Measurements from ENCODE around the gene EHF.

Gene EHF

DNA sequence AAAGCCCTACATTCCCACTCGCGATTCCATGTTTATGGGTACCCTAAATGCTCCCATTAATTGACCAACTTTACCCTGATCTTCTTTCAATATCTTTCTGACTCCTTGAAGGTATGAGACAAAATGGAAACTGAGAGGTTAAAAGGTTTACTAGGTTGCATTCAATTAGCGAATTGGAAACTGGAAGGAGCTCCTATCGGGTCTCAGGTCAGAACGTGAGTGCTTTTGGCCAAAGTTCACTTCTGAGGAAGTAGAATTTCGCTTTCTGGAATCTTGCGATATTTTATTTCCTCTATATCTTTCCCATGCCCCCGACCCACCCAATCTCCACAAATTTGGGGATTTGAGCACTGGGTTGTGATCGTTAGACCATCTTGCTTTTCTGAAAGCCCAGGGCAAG lies 2.6 kb downstream of the EHF start:
- DNase-seq (ENCODE audit: low read depth in 4 of 4, low spot score in 1 of 4) = no peak

DNA sequence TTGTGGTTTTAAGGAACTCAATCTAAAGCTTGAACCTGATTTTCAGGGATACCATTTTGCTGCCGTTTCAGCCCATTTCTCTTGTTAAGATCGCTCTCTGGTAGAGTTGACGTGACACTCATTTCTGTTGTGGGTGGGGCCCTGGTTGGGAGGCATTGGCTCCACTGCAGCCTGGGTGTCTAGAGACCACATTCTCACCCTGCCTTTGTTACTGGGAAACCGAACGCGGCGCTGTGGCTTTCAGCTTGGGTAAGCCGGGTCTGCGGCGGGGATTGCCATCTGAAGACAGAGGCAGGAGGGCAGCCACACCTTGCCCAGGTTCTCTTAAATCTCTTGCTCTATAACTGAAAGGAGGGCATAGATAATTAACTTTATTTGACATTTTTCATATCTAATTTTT lies 3.2 kb downstream of the EHF start:
- peak in 1 of 4 experiments; percentile 7 for DNase-seq (ENCODE audit: low read depth in 4 of 4, low spot score in 1 of 4)

DNA sequence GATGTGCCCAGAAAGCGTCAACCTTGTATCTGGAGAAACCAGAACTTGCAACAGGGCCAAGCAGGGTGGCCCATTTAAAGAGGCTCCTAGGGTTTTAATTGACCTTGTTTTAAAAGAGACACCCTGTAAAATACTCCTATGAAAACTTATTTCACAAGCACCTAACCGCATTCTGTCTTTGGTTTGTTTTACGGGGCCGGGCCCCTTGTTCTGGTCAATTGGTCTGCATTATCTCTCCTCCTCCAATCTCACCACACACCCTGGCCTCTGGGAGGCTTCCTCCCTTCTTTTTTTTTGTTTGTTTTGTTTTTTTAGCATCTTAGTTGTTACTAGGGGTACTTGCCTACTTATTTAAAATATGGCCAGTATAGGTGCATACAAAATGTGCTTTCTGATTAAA lies 4.7 kb downstream of the EHF start:
- no peak for DNase-seq (ENCODE audit: low read depth in 4 of 4, low spot score in 1 of 4)

DNA sequence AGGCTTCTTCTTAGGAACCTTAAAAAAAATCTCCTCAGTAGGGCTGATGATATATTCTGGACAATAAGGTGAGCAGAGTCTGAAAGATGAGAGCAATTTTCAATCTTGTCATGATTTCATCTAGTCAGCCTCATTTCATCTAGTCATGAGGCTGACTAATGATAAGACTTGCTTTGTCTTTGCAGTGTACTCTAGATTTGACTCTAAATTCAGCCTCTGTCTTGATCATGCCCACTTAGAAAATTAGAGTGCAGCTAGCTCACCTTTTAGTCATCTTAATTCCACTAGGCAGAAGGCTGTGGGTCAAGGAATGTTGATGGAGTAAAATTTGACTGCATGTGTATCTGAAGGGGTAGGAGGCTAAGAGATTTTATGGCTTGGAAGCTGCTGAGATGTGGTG lies 5.5 kb downstream of the EHF start:
- DNase-seq (ENCODE audit: low read depth in 4 of 4, low spot score in 1 of 4) = no peak

DNA sequence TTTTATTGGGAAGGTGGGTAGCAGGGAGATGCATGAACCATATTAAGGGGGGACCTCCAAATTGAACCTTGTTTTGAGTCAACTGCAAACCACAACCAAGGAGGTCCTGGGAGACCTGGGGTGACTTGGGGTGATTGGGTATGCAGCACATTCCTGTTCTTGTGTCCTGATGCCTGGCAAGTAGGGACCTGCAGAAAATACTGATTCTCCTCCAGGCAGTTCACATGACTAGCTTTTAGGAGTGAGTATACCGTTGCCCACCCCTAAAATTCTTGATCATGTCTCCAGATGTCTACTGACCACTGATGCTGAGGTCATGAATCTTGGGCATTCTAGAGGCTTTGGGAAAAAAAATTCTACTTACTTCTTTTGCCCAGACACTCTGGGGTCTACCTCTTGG lies 6.3 kb downstream of the EHF start:
- no peak for DNase-seq (ENCODE audit: low read depth in 4 of 4, low spot score in 1 of 4)

DNA sequence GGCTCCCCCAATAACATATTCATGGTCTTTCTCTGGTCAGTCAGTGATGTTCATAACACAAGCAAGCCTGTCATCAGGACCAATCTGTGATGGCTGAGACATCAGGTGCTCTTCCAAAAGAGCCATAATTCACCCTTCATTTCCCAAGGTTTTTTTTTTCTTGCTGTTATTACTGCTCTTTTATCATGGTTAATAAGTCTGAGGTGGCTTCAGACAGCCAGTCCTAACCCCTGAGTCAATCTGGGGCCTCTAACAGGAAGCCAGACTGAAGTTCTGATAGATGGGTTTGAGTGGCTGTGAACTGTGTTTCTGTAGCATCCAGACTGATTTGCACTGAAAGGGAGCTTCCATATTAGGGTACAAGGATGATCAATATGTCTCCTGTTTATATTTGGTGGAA lies 8.8 kb downstream of the EHF start:
- DNase-seq (ENCODE audit: low read depth in 4 of 4, low spot score in 1 of 4) = no peak

DNA sequence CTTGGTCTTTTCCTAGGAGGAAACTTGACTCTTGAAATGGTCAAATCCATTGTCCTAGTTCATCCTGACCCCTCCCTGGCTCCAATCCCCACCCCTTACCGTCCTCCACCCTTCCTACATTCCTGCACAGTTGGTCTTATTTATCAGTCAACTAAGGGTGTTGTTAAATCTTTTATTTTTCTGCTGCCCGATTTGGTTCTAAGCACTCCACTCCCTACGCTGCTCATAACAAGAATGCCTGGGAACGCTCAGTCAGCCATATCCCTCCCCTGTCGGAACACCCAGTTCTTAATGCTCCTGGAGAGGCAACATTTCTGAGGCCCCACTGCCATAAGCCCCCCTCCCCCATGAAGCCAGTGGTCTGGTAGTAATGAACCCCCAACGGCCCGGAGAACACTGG lies 9.7 kb downstream of the EHF start:
- DNase-seq (ENCODE audit: low read depth in 4 of 4, low spot score in 1 of 4) = no peak

DNA sequence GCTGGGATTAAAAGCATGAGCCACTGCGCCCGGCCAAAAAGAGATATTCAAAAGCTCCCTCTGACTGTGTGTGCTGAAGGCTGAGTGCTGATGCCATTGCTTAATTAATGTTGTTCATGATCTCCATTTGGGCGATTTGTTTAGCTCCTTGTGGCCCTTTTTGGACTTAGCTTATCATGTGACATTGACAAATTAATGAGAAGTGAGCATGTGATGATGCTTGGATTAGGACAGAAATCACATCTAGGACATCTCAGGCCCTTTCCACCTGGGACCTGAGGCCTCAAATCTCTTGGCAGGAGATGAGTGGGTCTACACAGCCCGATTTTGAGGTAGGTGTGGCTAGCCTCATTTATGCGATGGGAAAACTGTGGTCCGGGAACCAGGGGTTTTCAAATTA lies 10.4 kb downstream of the EHF start:
- no peak for DNase-seq (ENCODE audit: low read depth in 4 of 4, low spot score in 1 of 4)

DNA sequence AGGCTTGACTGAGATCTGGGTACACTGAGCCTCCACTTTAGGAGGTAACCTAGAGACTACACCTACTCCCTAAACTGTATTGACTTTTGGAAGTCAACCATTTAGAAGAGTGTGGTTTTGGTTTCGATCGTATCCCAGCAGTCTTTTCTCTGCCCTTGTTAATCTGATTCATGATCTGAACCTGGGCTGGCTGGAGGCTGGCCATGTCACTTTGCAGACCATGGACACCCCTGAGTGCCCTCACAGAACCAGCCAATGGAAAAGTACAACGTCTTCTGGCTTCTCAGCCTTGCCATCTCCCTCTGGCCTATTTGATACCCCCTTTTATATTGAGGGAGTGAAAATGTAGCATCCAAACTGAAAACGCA lies 10.8 kb downstream of the EHF start:
- no peak for DNase-seq (ENCODE audit: low read depth in 4 of 4, low spot score in 1 of 4)

DNA sequence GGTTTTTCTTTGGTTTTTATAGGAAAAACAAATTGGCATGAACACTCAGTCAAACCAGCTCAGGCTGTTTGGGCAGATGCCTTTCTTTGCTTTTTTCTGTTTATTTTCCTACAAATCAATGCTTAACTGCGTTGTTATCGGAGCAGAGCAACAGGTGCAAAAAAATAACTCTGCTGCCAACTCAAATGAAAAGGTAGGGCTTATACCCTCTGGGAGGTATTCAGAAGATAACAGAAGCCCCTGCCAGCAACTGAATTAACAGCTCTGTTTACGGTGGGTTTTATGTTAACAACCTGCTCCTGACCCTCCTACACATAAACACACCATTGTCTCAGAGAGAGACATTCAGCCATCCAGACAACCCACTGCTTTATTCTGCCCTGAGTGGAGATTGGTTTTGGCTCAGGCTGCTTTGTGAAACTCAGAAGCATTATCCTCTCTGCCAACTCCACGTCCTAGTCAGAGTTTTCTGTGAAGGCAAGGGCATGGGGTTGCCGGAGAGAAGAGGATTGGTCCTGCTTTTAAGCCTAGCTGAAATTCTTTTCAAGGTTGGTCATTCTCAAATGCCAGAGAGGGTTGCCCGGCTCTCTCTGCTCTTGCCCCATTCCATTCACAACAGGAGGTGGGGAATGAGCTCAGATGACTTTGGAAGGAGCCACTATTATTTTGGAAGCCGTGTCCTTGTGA lies 11.4 kb downstream of the EHF start:
- DNase-seq (ENCODE audit: low read depth in 4 of 4, low spot score in 1 of 4) = no peak

DNA sequence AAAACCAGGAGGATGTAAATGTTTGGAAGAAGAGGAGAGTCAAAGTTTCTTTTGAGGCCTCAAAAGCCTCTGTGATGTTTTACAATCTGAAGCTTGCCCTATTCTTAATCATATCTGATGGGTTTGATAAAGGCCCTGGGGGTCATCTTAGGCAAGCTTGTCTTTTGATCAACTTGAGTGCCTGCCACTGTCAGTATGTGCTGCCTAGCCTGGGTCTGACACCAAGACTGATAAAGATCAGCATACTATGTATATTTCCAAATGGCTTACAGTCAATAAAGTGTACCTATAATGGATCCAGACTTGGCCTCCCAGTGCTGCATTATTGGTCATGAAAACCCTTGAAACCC lies 12.7 kb downstream of the EHF start:
- no peak for DNase-seq (ENCODE audit: low read depth in 4 of 4, low spot score in 1 of 4)

DNA sequence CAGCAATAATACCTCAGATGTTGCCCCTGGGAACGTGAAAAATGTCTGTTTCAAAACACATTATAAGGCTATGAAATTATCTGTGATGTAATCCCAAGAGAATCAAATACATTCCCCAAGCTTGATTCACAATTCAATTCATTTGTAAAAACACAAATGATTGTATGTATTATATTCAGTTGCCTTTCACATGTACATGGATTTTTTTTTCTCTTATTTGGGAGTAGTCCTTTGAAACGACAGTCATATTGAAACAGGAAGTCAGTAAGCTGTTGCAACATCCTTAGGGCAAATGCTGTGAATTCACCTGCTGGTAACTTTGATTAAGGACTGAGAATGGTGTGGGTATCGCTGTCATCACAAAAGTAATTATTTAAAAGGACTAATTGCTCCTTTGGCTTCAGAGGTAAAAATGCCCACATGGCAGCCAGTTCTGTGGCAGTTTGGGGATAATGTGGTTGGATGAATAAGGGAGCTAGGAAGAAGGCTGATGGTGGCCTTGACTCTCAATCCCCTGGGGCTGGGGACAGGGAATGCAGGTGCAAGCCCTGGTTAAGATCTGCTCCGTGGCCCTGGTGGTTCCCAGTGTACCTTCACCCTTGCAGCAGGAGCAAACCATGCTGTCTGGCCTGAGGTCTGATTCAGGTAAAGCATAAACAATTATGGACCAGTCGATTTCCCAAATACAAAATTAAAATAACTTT lies 13.2 kb downstream of the EHF start:
- no peak for DNase-seq (ENCODE audit: low read depth in 4 of 4, low spot score in 1 of 4)

DNA sequence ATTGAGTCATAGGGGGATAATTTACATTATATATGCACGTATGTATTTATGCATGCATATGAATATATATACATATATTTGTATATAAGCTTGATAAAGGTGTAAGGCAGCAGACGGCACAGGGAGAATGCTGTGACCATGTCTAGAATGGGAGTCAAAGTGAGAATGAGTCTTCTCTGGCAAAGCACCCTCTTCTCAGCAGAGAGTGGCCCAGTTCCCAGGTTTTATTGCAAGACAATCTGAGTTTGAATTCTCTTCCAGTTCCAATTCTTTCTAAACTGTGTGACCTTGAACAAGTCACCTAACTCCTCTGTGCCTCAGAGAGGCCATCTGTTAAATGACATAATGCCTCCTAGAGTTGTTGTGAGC lies 13.8 kb downstream of the EHF start:
- DNase-seq (ENCODE audit: low read depth in 4 of 4, low spot score in 1 of 4) = no peak

DNA sequence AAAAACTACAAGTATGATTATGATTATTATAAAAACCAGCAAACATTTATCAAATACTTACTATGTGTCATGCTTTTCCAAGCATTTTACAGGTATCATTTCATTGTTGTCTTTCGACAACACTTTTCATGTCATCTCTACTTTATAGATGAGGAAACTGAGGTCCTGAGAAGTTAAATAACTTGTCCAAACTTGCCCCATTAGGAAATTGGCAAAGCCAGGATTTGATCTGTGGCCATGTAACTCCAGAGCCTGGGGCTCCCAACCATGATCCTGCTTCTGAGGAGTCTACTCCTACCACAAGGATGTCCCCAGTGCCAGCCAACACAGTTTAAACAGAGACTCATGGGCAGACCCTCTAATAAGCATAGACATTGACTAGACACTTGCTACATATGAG lies 15.2 kb downstream of the EHF start:
- DNase-seq (ENCODE audit: low read depth in 4 of 4, low spot score in 1 of 4) = no peak

DNA sequence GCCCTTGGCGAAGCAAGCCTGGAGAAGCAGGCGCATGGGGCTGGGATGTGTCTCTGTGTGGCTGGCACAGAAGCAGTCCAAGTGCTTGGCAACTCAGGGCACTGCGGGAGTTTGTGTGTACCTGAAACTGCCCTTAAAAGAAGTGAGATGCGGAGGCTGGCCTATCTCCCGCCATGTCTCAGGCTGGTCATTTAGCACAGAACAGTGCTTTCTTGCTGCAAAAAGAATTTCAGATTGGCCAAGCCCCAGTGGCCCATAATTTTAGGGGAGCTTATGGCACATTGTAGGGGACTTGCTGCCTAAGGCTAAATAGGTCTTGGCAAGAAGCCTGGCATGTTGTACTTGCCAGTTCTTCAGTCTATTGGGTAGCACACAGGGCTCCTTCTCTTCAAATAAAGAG lies 16.4 kb downstream of the EHF start:
- no peak for DNase-seq (ENCODE audit: low read depth in 4 of 4, low spot score in 1 of 4)

DNA sequence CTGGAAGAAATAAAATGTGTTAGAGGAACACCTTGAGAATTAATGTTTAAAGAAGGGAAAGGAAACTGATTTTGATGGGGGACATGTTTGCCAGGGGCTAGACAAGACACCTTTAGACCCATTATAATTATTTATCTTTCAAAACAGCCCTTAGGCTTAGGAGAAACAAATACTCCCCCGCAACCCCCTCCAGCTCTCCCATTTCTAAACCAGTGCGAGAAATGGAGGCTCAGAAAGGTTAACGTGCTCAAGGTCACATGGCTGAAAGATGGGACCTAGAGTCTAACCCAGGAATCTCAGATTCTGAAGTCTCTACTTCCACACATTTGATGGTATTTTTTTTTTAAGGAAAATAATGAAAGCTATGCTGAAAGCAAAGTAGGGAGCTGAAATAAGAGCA lies 18.0 kb downstream of the EHF start:
- no peak for DNase-seq (ENCODE audit: low read depth in 4 of 4, low spot score in 1 of 4)

DNA sequence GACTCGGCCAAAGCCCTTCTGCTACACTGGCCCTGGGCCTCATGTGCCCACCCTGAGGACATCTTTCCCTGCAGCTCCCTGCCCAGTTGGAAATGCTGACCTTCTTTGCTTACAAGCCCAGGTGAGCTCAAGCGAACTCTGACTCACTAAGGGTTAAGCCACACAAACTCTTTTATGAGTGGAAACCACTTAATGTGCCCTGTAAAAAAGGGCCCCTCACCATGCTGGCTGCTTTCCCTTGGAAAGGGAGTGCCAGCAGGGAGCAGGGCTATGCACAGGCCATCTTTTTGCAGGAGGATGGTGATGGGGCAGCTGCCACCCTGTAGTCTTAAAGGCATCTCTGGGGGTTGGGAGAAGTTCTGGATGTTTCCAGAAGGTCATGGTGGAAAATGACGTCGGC lies 18.7 kb downstream of the EHF start:
- no peak for DNase-seq (ENCODE audit: low read depth in 4 of 4, low spot score in 1 of 4)

DNA sequence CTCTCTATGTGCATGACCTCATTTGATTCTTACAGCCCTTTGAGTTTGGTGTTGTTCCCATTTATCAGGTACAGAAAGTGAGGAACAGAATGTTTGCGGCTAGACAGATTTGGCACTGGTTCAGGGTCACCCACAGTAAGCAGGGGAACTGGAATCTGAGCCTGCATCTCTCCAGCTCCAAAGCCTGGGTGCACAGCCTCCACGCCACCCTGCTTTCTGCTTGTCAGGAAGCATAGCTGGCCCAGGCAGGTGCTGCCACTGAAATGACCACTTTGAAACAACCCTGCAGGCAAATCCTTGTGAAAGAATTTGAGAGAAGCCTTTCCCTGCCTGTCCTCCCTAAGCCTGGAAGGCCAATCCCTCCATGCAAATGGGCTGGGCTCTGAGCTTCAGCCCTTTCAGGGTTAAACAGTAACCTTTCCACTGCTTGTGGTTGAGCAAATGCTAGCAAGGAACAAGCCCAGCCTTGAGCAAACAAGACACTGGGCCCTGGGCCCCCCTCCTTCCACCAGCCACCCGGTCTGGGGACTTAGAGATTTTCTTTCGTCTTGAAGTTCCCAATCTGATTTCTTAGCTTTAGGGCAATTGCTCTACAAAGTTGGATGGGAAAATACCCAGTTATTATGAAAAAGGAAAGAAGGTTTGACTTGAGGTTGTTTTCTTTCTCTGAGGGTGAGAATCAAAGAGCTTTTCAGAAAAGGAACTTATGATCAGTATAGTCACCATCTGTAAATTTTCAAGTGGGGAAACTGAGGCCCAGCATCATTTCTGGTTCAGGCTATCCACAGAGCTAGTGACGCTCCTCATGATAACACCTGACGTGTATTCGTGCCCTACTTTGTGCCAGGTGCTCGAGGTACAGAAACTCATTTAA lies 19.4 kb downstream of the EHF start:
- no peak for DNase-seq (ENCODE audit: low read depth in 4 of 4, low spot score in 1 of 4)

DNA sequence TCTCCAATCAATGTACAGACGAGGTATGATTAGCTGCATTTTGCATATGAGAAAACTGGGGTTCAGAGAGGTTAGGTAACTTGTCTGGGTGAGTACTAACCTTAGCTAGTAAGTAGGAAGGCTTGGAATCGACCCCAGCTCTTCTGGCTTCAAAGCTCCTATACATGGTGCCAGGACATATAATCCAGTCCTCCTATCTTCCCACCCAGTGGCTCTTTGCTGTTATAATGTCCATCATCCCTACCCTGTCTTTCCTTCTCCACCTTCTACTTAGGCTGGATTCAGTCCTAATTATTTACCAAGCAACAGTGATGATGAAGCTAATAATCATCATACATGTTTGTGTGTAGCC lies 20.0 kb downstream of the EHF start:
- DNase-seq (ENCODE audit: low read depth in 4 of 4, low spot score in 1 of 4) = no peak

DNA sequence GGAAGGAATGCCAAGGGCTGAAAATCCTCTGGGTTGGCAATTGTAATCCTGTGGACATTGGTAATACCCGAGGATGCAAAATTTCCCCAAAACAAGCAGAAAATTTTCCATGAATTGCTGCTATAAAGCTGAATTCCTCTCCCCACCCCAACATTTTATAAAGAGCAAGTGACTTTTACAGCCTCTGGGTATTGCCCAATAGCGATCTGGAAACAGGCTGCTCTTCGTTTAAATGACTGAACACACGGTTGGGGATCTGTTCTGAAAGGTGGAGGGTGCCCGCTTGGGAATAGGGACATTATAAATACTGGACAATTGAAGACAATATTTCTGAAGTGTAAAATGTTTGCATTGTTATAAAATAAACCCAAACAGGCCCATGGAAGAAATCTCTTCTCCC lies 20.6 kb downstream of the EHF start:
- DNase-seq (ENCODE audit: low read depth in 4 of 4, low spot score in 1 of 4) = no peak

DNA sequence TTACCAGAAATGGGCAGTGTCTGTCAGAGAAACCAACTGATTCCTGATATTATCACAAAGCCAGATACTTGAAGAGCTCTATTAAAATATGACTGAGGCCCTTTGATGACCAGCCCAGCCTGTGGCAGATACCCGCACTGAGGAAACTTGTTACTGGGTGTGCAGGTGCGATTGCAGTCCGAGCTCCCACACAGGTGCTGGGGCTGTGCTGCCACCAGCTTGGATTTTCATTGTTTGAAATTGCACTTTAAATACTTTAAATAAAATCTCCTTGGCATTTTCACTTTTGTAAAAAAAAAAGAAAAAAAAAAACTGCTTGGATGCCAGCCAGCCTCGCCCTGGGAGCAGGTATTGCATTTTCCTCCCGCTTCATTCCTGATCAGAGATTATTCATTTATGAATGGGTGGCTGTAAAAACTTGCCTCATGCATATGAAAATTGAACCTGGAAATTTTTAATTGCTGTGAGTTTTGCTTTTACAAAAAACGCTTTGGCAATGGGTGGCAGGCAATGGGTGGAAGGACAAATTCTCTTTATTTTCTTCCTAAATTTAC lies 21.2 kb downstream of the EHF start:
- no peak for DNase-seq (ENCODE audit: low read depth in 4 of 4, low spot score in 1 of 4)

DNA sequence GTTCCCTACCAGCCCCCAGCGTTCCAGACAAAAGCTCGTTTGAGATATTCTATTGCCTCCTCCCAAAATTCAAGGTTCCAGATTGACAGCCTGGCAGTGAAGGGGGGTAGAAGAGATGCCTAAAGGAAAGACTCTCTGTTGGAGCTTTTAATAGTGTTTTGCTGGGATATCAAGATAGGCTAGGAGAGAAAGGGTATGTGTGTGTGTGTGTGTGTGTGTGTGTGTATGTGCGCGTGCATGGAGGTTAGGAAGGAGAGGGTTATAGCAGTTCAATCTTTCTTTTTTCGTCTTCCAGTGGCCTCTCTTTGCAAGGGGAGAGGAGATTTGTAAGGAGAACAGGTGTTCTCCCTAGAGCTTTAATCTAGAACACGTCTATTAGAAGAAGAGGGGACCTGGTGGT lies 22.0 kb downstream of the EHF start:
- no peak for DNase-seq (ENCODE audit: low read depth in 4 of 4, low spot score in 1 of 4)

Data from stimulated activated CD4-positive, alpha-beta T cell treated with anti-CD3 and anti-CD28 coated beads, Interleukin-1b, Interleukin-23, amount 100 ng/mL, for 24 hours (primary cell).